BLaER1 (cell line): Measurements from ENCODE around the gene S100A6.

Source experiments
- H3K27ac ChIP-seq: shearing (Covaris generic); formaldehyde crosslinking; 2 replicates; pipeline ENCODE4 v1.8.1; 2022
- H3K27me3 ChIP-seq: shearing (Covaris generic); formaldehyde crosslinking; 2 replicates; pipeline ENCODE4 v1.8.1; 2022
- H3K36me3 ChIP-seq: shearing (Covaris generic); formaldehyde crosslinking; 2 replicates; pipeline ENCODE4 v1.8.1; 2022
- H3K4me1 ChIP-seq: shearing (Covaris generic); formaldehyde crosslinking; 2 replicates; pipeline ENCODE4 v1.8.1; 2022
- H3K4me2 ChIP-seq: shearing (Covaris generic); formaldehyde crosslinking; 2 replicates; pipeline ENCODE4 v1.8.1; 2022
- H3K4me3 ChIP-seq: shearing (Covaris generic); formaldehyde crosslinking; 2 replicates; pipeline ENCODE4 v1.8.1; 2022
- H3K9ac ChIP-seq: shearing (Covaris generic); formaldehyde crosslinking; 2 replicates; pipeline ENCODE4 v1.8.1; 2022
- H3K9me3 ChIP-seq: shearing (Covaris generic); formaldehyde crosslinking; 2 replicates; pipeline ENCODE4 v1.8.1; 2022
- H4K20me1 ChIP-seq: shearing (Covaris generic); formaldehyde crosslinking; 2 replicates; pipeline ENCODE4 v1.8.1; 2022
- Cebpa-rat ChIP-seq: shearing (Covaris generic); IDR thresholded peaks from 2 replicates; pipeline ENCODE4 v1.8.1; 2022

The S100A6 gene

DNA sequence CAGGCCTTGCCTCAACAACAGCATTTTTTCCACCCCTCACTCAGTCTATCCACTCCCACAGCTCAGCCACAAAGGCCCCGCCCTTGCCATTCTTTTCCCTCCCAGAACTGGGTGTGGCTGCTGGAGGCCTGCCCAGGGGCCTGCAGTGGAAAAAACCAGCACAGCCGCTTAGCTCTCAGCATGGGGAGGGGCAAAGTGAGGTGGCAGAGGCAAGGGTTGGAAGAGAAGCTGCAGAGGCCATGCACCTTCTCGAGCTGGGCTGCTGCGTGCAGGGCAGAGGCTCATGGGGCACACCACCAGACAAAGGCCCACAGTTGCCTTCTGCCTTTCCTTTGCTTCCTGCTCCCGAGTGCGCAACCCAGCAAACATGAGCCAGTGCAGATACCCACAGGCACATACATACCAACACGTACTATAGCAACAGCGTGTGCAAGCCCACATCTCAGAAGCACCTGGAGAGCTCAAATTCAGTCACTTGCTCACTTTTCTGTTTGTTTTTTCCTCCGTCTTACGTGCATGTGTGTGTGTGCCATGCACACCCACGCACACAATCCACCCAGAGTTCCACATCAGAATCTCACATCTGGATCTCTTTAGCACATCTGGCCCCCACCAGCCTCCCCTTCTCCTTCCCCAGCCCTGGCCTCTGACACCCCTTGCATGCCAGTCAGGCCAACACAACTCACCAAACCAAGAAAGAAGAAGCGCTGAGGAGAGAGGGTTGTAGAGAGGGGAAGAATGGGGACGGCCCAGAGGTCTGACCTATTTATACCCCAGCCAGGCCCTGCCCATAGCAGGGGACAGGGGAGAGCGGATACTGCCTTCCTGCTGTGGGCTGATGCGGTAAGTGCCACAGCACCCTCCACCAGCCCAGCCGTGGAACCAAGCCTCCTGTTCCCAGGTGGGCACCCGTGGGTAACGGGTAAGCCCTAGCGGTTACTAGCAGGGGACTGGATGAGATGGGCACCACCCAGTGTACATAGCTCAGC is 9.6 kb upstream of the S100A6 start, which contains the start of gene S100A4:
S100A4 (minus strand) TSS at position 740 of the 989 bp plus-strand sequence. CDS start 1,012 bp downstream, outside the sequence.
- H3K9me3 ChIP-seq: no peaks in the 10 kb centered on the region
- H3K36me3 ChIP-seq: no peaks in the 10 kb centered on the region
- no peaks in the 10 kb centered on the region for H3K27me3 ChIP-seq
- no peak for TF ChIP-seq Cebpa-rat
- no peaks in the 10 kb centered on the region for H4K20me1 ChIP-seq
- peak within 1 kb of the TSS; percentile 59 for H3K4me3 ChIP-seq
- peaks cover 100% of the 10 kb centered on the region for H3K4me1 ChIP-seq
- peak within 1 kb of the TSS; percentile 74 for H3K9ac ChIP-seq
- peak within 1 kb of the TSS; percentile 83 for H3K27ac ChIP-seq
- H3K4me2 ChIP-seq: peak within 1 kb of the TSS; percentile 86

DNA sequence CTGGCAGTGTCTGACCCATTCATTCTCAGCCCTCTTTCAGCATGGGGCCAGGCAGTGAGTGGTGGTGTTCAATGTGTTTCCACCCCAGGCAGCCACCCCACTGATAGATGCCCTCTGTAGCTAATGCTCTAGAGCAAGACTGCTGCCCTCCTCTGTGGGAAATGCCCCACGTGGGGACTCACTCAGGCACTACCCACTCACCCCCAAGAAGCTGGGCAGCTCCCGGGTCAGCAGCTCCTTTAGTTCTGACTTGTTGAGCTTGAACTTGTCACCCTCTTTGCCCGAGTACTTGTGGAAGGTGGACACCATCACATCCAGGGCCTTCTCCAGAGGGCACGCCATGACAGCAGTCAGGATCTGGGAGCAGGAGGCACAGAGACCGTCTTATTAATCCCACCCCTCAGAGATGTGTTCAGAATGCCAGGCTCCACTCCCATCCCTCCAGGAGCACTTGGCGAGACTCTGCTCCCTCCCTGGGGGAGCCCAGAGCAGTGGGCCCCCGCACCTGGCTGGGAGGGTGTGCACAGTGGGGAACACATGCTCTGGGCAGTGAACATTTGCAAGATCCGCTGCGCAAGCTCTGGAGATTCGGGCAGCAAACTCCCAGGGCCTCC is 8.8 kb upstream of the S100A6 start:
- Histone ChIP-seq H4K20me1 (no peaks in the 10 kb centered on the region), H3K4me2 (peak overlapping the region; percentile 86)

DNA sequence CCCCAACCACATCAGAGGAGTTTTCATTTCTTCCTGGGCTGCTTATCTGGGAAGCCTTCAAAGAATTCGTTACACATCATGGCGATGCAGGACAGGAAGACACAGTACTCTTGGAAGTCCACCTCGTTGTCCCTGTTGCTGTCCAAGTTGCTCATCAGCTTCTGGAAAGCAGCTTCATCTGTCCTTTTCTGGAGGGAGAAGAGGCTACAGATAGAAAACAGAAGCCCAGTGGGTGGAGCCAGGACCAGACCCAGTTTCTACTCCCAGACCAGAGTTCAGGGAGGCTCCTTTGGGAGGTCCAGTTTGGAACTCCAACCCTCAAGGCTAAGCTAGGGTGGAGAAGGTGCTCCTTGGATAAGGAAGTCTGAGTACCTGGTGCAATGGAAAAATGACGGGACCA is 7.9 kb upstream of the S100A6 start:
- peak overlapping the region; percentile 14; the same call in 1 of the 2 replicates for H3K27ac ChIP-seq
- H3K4me3 ChIP-seq: no peak overlapping the region
- peaks cover 93% of the 10 kb centered on the region for H3K4me1 ChIP-seq

More for the DNA sequence above, 8.8 kb upstream of the S100A6 start:
- Histone ChIP-seq H3K9ac (peak overlapping the region; percentile 74), H3K27me3 (no peaks in the 10 kb centered on the region), H3K36me3 (no peaks in the 10 kb centered on the region), H3K4me1 (peaks cover 100% of the 10 kb centered on the region), H3K9me3 (no peaks in the 10 kb centered on the region), H3K27ac (peak overlapping the region; percentile 83), H3K4me3 (peak overlapping the region; percentile 59)
- TF ChIP-seq Cebpa-rat: no peak

DNA sequence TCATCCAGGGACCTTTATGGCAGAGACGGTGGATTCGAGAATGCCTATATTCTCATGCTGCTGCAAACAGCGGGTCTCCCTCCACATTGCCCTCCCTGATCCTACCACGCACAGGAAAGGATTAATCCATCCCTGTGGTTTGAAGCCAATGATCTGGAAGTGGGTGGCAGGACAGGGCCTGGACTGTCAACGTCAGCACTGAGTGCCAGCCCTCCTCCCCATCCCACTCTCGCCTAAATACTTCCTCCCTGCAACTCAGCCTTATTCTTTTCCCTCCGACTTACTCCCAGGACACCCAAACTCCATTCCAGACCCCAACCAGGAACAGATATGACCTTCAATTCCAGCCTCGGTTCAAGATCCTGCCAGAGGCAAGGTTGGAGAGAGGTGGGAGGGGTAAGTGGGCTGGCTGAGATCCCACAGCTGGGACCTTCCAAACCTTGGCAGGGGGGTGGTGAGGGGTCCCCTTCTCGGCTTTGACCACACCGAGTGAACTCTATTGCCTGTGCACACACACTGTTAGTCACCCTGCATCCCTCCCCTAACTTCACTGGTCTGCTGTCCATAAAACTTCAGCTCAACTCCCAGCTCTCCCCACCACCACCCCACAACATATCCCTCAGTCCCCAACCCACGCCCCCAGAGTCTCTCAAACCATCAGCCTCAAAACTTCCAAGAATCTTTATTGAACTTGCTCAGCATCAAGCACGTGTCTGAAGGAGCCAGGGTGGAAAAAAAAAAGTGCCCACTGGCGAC is 7.3 kb upstream of the S100A6 start:
- Histone ChIP-seq H4K20me1 (no peaks in the 10 kb centered on the region), H3K4me3 (no peak overlapping the region), H3K9me3 (no peaks in the 10 kb centered on the region), H3K4me1 (peaks cover 87% of the 10 kb centered on the region), H3K9ac (peak overlapping the region; percentile 11; the same call in 1 of the 2 replicates), H3K36me3 (no peaks in the 10 kb centered on the region), H3K4me2 (peak overlapping the region; percentile 86), H3K27me3 (no peaks in the 10 kb centered on the region), H3K27ac (peak overlapping the region; percentile 14; the same call in 1 of the 2 replicates)
- no peak for TF ChIP-seq Cebpa-rat

More for the DNA sequence above, 7.9 kb upstream of the S100A6 start:
- Histone ChIP-seq H3K36me3 (no peaks in the 10 kb centered on the region), H3K9ac (peak overlapping the region; percentile 11; the same call in 1 of the 2 replicates), H4K20me1 (no peaks in the 10 kb centered on the region), H3K9me3 (no peaks in the 10 kb centered on the region), H3K27me3 (no peaks in the 10 kb centered on the region), H3K4me2 (peak overlapping the region; percentile 86)
- TF ChIP-seq Cebpa-rat: no peak

DNA sequence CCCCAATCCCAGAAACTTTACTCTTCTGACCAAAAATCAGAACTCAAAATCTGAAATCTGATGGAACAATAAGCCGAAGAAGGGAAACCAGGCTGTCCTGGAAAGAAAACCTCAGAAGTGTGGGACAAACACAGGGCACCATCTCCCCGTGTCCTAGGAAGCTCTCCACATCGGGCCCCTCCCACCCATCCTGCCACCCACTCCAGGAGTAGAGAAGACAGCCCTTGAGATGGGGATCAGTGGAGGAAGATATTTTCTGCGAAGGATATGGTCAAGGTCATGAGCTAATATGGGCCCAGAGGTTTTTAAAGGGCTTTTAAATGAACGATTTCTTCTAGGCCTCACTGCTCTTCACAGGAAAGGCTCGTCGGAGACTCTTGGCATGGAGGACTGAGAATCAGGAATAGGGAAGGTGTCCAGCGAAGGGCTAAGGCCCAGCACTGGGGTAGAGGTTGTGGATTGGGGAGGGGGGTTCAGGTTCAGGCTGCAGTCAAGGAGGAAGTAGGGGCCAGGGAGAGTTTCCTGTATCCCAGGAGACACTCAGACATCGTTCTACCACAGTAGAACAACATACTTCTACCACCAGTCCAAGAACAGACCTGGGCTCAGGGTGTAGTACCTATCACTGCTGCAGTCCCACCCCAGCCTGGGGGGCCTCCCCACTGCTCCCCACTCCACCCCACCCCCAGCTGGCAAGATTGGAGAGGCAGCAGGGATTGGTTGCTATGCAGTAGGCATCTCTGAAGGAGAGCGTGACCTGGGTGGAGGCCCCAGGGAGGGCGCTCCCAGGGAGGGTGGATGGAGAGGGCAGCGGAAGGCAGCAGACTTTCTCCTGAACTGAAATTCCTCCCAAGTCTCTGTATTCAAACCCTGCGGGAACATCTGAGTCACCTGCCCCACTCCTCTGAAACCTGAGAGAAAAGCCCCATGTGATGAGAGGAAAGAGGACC is 6.1 kb upstream of the S100A6 start:
- Histone ChIP-seq H3K36me3 (no peaks in the 10 kb centered on the region), H3K9me3 (no peaks in the 10 kb centered on the region), H4K20me1 (no peaks in the 10 kb centered on the region), H3K4me1 (peaks cover 76% of the 10 kb centered on the region), H3K9ac (no peak overlapping the region), H3K27ac (peak overlapping the region; percentile 74), H3K27me3 (0 out of 2 replicates have a peak, but pooled peaks cover under 1% of the 10 kb centered on the region), H3K4me2 (peak overlapping the region; percentile 86), H3K4me3 (no peak overlapping the region)
- no peak for TF ChIP-seq Cebpa-rat

DNA sequence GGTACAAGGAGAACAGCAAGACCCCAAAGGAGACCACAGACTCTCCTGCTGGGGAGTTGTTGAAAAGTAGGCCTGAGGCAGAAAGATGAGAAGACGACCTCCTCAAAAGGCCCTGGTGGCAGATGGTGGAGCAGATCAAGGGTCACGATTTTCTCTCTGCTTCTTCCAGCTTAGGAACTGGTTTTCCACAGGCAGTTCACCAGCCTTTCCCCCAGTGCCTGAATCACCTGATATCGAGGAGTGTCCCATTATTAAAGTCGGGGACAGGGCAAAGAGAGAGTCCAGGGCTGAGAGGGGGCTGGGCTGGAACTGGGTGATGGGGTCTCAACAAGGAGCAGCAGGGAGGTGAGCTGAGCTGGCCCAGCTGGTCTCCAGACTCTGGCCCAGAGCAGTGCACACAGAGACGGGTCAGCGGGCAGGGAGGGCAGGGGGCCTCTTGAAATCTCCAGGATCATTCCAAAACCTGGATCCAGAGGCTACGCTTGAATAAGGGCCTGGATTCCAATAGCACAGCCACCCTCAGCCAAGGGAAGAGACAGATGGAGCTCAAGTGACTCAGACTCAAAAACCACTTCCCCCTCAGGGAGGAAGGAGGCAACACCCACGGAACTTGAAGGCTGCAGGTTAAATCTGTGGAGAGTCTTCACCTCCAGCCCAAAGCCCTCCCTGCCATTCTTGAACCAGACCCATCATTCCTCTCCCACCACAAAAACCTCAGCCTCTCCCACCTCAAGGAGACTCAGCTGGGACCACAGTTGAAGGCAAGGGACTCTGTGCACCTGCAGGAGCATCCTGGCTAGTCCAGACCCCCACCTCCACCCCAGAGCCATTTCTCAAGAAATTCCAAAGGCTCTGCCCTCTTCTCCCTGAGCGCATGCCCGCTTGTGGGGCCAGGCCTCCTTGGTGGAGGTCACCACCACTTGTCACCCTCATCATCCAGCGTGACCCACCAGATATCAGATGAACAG is 4.9 kb upstream of the S100A6 start, which contains the start of gene S100A5:
S100A5 (minus strand) TSS at position 541 of the 968 bp plus-strand sequence. CDS start 743 bp downstream, outside the sequence.
- TF ChIP-seq Cebpa-rat: no peak
- no peaks in the 10 kb centered on the region for H3K9me3 ChIP-seq
- H4K20me1 ChIP-seq: no peaks in the 10 kb centered on the region
- H3K27me3 ChIP-seq: peaks cover 12% of the 10 kb centered on the region
- no peak within 1 kb of the TSS; the same call in 1 of the 2 replicates for H3K4me3 ChIP-seq
- peak within 1 kb of the TSS; percentile 46 for H3K9ac ChIP-seq
- no peaks in the 10 kb centered on the region for H3K36me3 ChIP-seq
- peak within 1 kb of the TSS; percentile 86 for H3K4me2 ChIP-seq
- peaks cover 75% of the 10 kb centered on the region for H3K4me1 ChIP-seq
- peak within 1 kb of the TSS; percentile 74 for H3K27ac ChIP-seq

DNA sequence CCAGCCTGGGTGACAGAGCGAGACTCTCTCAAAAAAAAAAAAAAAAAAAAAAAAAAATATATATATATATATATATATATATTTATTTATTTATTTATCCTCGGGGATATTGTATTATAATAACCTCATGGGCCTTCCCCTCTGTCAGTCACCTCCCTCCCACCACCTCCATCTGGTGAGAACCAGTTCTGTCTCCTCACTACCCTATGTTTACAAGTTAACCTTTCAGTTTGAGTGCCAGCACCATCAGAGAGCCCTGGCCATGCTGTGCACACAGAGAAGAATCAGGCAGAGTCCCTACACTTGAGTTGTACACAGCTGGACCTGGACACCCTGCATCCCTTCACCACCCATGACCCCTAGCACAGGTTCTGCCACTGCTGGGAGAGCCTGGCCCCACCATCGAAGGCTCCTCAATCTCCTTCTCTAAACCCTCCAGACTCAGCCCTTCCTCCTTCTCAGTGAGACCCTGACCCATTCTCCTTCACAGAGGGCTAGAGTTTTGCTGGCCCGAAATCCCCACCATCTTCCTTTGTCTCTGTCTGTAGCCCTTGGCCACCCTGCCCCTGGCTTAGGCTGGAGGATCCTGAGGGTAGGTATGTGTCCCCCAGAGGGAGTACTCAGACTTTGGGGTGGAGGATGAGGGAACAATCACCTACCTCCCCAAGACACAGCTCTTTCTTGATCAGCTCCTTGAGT is 3.8 kb upstream of the S100A6 start:
- peak overlapping the region; percentile 74 for H3K27ac ChIP-seq
- H3K9me3 ChIP-seq: no peaks in the 10 kb centered on the region
- TF ChIP-seq Cebpa-rat: no peak
- no peak overlapping the region for H3K4me3 ChIP-seq
- H3K4me2 ChIP-seq: peak overlapping the region; percentile 86
- no peaks in the 10 kb centered on the region for H3K36me3 ChIP-seq
- H3K9ac ChIP-seq: no peak overlapping the region; the same call in 1 of the 2 replicates
- peaks cover 20% of the 10 kb centered on the region for H3K27me3 ChIP-seq
- peaks cover 71% of the 10 kb centered on the region for H3K4me1 ChIP-seq
- no peaks in the 10 kb centered on the region for H4K20me1 ChIP-seq
